HCT116 (cell line): ENCODE results near the gene ACLY. TPM values are rescaled to one million over a fixed set of nuclear protein-coding genes. Genes with fewer than 3 reads are reported as not detected.

Source experiments
- ATAC-seq: fragments of 200-7000 bp; cut with Tn5 transposase; 2 replicates; pipeline ENCODE4 v1.9.1; 2020; ENCODE audit warnings: mild to moderate bottlenecking, moderate library complexity
- BruUV-seq: library from RNA; stranded (reverse); fragments of 400-500 nt; replicated peaks from 2 replicates; lab custom pipeline; 2021; lab: Mats Ljungman, UMichigan
- CTCF ChIA-PET: fragments of 300-600 bp; sonication (Branson Sonifier 250); formaldehyde crosslinking; loops from one replicate; lab custom pipeline; 2021; ENCODE audit warnings: antibody characterized with exemption; lab: Charles Lee
- POLR2A ChIA-PET: fragments of 300-600, 350-600 bp; sonication (Branson Sonifier 250); formaldehyde crosslinking; loops from one replicate; lab custom pipeline; 2021; ENCODE audit warnings: antibody characterized with exemption; lab: Charles Lee
- RAD21 ChIA-PET, 2 experiments: fragments of 300-600 bp; sonication (Branson Sonifier 250); formaldehyde crosslinking; loops; one replicate each; lab custom pipeline; 2023; ENCODE audit warnings: low total read pairs in 2 of 2; ENCODE audit not compliant: uncharacterized antibody in 2 of 2, unreplicated experiment in 2 of 2, low non-redundant PET in 1 of 2; lab: Charles Lee
- DNase-seq: peaks from one replicate; pipeline ENCODE4 v3.0.0-alpha.2; 2010; ENCODE audit warnings: low read depth, low spot score
- H2AFZ ChIP-seq: fragments of 200-600 bp; shearing (Covaris generic), sonication (generic); 2 replicates; pipeline ENCODE4 v1.6.1; 2017; ENCODE audit warnings: low read depth, mixed run types, mixed read lengths, antibody characterized with exemption, low read length; ENCODE audit not compliant: poor library complexity, severe bottlenecking
- H3K27ac ChIP-seq: 2 replicates; pipeline ENCODE4 v1.5.1; 2012; ENCODE audit warnings: low read depth, low read length
- H3K27me3 ChIP-seq: fragments of 200-600 bp; sonication (generic); 2 replicates; pipeline ENCODE4 v1.6.1; 2016; ENCODE audit warnings: mixed run types, low read length, mixed read lengths; ENCODE audit not compliant: insufficient read depth
- H3K36me3 ChIP-seq, 2 experiments: fragments of 200-500 bp in 1 of 2; fragments of 200-600 bp in 1 of 2; sonication (Bioruptor generic) in 1 of 2; sonication (generic) in 1 of 2; 2 replicates each; pipeline versions ENCODE4 v1.5.1 to v1.6.1; 2014 to 2016; ENCODE audit warnings: low read length in 2 of 2, inconsistent platforms in 1 of 2, mixed read lengths in 1 of 2, mixed run types in 1 of 2; ENCODE audit not compliant: insufficient read depth in 2 of 2, control insufficient read depth in 1 of 2
- H3K4me1 ChIP-seq, 2 experiments: fragments of 200-600 bp in 1 of 2; sonication (generic) in 1 of 2; 2 replicates each; pipeline versions ENCODE4 v1.5.1 to v1.6.1; 2012 to 2017; ENCODE audit warnings: low read length in 2 of 2, inconsistent platforms in 1 of 2, mild to moderate bottlenecking in 1 of 2, mixed read lengths in 1 of 2, mixed run types in 1 of 2, moderate library complexity in 1 of 2; ENCODE audit not compliant: insufficient read depth in 2 of 2, control insufficient read depth in 1 of 2
- H3K4me2 ChIP-seq: fragments of 200-600 bp; sonication (generic); 2 replicates; pipeline ENCODE4 v1.6.1; 2017; ENCODE audit warnings: mixed run types, low read length, mixed read lengths
- H3K4me3 ChIP-seq, 2 experiments: fragments of 200-600 bp in 1 of 2; sonication (generic) in 1 of 2; replicated peaks in 1 of 2; 2 replicates each; pipeline ENCODE4 v1.5.1; 2011 to 2016; ENCODE audit warnings: low read length in 2 of 2, control low read depth in 1 of 2, low read depth in 1 of 2, mild to moderate bottlenecking in 1 of 2, mixed read lengths in 1 of 2, mixed run types in 1 of 2
- H3K79me2 ChIP-seq: fragments of 200-600 bp; sonication (generic); 2 replicates; pipeline ENCODE4 v1.6.1; 2017; ENCODE audit warnings: mild to moderate bottlenecking, mixed run types, low read length, moderate library complexity, mixed read lengths; ENCODE audit not compliant: insufficient read depth
- H3K9ac ChIP-seq: fragments of 200-600 bp; sonication (generic); 2 replicates; pipeline ENCODE4 v1.6.1; 2016; ENCODE audit warnings: low read length, mixed read lengths
- H3K9me2 ChIP-seq: fragments of 200-600 bp; sonication (generic), shearing (Covaris generic); 2 replicates; pipeline ENCODE4 v1.6.1; 2017; ENCODE audit warnings: mixed run types, mild to moderate bottlenecking, moderate library complexity; ENCODE audit not compliant: insufficient read depth
- H3K9me3 ChIP-seq, 2 experiments: fragments of 200-500 bp in 1 of 2; fragments of 200-600 bp in 1 of 2; sonication (Bioruptor generic) in 1 of 2; sonication (generic) in 1 of 2; 2 replicates each; pipeline ENCODE4 v1.6.1; 2014 to 2017; ENCODE audit warnings: low read length in 2 of 2, mixed read lengths in 2 of 2, inconsistent platforms in 1 of 2, low read depth in 1 of 2, mild to moderate bottlenecking in 1 of 2, mixed run types in 1 of 2, moderate library complexity in 1 of 2; ENCODE audit not compliant: control insufficient read depth in 1 of 2, insufficient read depth in 1 of 2
- H4K20me1 ChIP-seq: fragments of 200-600 bp; sonication (generic), shearing (Covaris generic); 2 replicates; pipeline ENCODE4 v1.6.1; 2017; ENCODE audit warnings: mixed run types, mild to moderate bottlenecking, moderate library complexity; ENCODE audit not compliant: insufficient read depth
- ATF3 ChIP-seq: IDR thresholded peaks from 2 replicates; pipeline ENCODE4 v1.6.1; 2012
- CEBPB ChIP-seq: IDR thresholded peaks from 2 replicates; pipeline ENCODE4 v1.6.1; 2012; ENCODE audit warnings: low read depth
- EGR1 ChIP-seq: IDR thresholded peaks from 2 replicates; pipeline ENCODE4 v1.6.1; 2012; ENCODE audit warnings: low read depth
- ELF1 ChIP-seq: IDR thresholded peaks from 2 replicates; pipeline ENCODE4 v1.6.1; 2012; ENCODE audit warnings: low read depth, borderline replicate concordance
- EZH2 ChIP-seq: fragments of 200-600 bp; sonication (generic); IDR thresholded peaks from 2 replicates; pipeline ENCODE4 v1.6.1; 2017; ENCODE audit warnings: antibody characterized with exemption, mixed run types
- EZH2phosphoT487 ChIP-seq: fragments of 200-600 bp; IDR thresholded peaks from 2 replicates; pipeline ENCODE4 v1.6.1; 2018; ENCODE audit warnings: antibody characterized with exemption, borderline replicate concordance
- FOSL1 ChIP-seq: IDR thresholded peaks from 2 replicates; pipeline ENCODE4 v1.6.1; 2012; ENCODE audit warnings: low read depth
- JUND ChIP-seq: IDR thresholded peaks from 2 replicates; pipeline ENCODE4 v1.6.1; 2012
- POLR2A ChIP-seq: IDR thresholded peaks from 2 replicates; pipeline ENCODE4 v1.7.0; 2011; ENCODE audit warnings: borderline replicate concordance; ENCODE audit not compliant: insufficient read depth, insufficient read length; ENCODE audit errors: extremely low read depth
- RAD21 ChIP-seq: IDR thresholded peaks from 2 replicates; pipeline ENCODE4 v1.6.1; 2012; ENCODE audit warnings: low read depth, mild to moderate bottlenecking
- SIN3A ChIP-seq: IDR thresholded peaks from 2 replicates; pipeline ENCODE4 v1.6.1; 2012; ENCODE audit warnings: low read depth
- SP1 ChIP-seq: IDR thresholded peaks from 2 replicates; pipeline ENCODE4 v1.6.1; 2012; ENCODE audit warnings: low read depth
- SRF ChIP-seq: IDR thresholded peaks from 2 replicates; pipeline ENCODE4 v1.6.1; 2012; ENCODE audit warnings: low read depth
- TCF7L2 ChIP-seq: IDR thresholded peaks from 2 replicates; pipeline ENCODE4 v1.7.0; 2011; ENCODE audit warnings: borderline replicate concordance, inconsistent platforms; ENCODE audit not compliant: insufficient read depth, insufficient read length; ENCODE audit errors: extremely low read depth
- YY1 ChIP-seq: IDR thresholded peaks from 2 replicates; pipeline ENCODE4 v1.6.1; 2011; ENCODE audit warnings: low read length, low read depth, moderate library complexity, mild to moderate bottlenecking; ENCODE audit not compliant: insufficient replicate concordance; ENCODE audit errors: extremely low read depth
- ZFX ChIP-seq: fragments of 450-650 bp; IDR thresholded peaks from 2 replicates; pipeline ENCODE4 v1.6.1; 2017
- ZNF274 ChIP-seq: fragments of 200-500 bp; sonication (Bioruptor generic); IDR thresholded peaks from 2 replicates; pipeline ENCODE4 v1.6.1; 2014; ENCODE audit warnings: mild to moderate bottlenecking, low read depth, low read length, inconsistent platforms
- intact Hi-C: fragments of 100-400 bp; cut with micrococcal nuclease; formaldehyde crosslinking; loops from 2 replicates; pipeline ENCODE4 v1.10.0; 2022
- total RNA-seq: library from RNA; stranded (reverse); gene quantifications from one replicate; pipeline ENCODE4 v1.2.1, GENCODE V29; 2021; ENCODE audit not compliant: unreplicated experiment
- TF ChIP-seq, protein P1 (sequence below): IDR thresholded peaks from 2 replicates; pipeline ENCODE4 v1.6.1; 2012
- TF ChIP-seq, protein P2 (sequence below): IDR thresholded peaks from 2 replicates; pipeline ENCODE4 v1.6.1; 2012; ENCODE audit warnings: low read depth
- TF ChIP-seq, protein P3 (sequence below), 3 experiments: fragments of 200-600 bp in 1 of 3; sonication (generic) in 1 of 3; IDR thresholded peaks in 2 of 3; conservative IDR thresholded peaks in 1 of 3; 2 replicates each; pipeline ENCODE4 v1.5.1; 2012 to 2017; ENCODE audit warnings: low read depth in 2 of 3, low read length in 2 of 3, antibody characterized with exemption in 1 of 3, borderline replicate concordance in 1 of 3, control low read depth in 1 of 3, mild to moderate bottlenecking in 1 of 3, mixed read lengths in 1 of 3, mixed run types in 1 of 3, moderate library complexity in 1 of 3; ENCODE audit not compliant: insufficient read depth in 1 of 3

The ACLY gene
- total RNA-seq, 1 experiment from 2014 or later, result 222 TPM

DNA sequence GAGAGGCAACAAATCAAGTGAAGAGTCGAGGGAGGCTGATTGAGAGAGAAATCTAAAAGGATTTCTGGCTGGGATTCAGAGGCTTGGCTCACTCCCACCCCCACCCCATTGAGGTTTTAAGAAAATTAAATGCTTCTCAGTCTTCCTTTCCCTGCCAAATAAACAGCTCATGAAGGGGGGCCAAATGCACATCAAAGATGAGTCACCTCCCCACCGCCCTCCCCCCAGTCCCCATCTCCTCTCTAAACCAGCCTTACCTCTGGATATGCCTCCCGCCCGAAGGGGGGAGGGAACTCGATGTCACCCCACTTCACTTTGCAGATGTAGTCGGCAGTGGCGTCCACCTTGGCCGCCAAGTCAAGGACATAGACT is 11.6 kb downstream of the ACLY start:
- H3K4me3 ChIP-seq, result no peak overlapping the region
- ATAC-seq, result no peak
- RAD21 ChIA-PET, result no interaction called here
- intact Hi-C loops, result no loop called here
- BruUV-seq, result no TSS peak
- peaks cover 23% of the 10 kb centered on the region; the same call in 1 of the 2 replicates for H3K79me2 ChIP-seq
- CTCF ChIA-PET, result no interaction called here
- no peak overlapping the region for H3K27ac ChIP-seq
- H4K20me1 ChIP-seq, result no peaks in the 10 kb centered on the region
- no peak overlapping the region for H2AFZ ChIP-seq
- peaks cover 0 to 17% of the 10 kb centered on the region in 2 experiments; a peak in 2 of 4 replicates for H3K4me1 ChIP-seq
- POLR2A ChIA-PET, result no interaction called here
- no peak for TF ChIP-seq POLR2A
- no peak for TF ChIP-seq RAD21
- TF ChIP-seq EZH2phosphoT487, result no peak
- TF ChIP-seq SP1, result no peak
- TF ChIP-seq, protein P1, sequence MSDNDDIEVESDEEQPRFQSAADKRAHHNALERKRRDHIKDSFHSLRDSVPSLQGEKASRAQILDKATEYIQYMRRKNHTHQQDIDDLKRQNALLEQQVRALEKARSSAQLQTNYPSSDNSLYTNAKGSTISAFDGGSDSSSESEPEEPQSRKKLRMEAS, result no peak
- TF ChIP-seq, protein P2, sequence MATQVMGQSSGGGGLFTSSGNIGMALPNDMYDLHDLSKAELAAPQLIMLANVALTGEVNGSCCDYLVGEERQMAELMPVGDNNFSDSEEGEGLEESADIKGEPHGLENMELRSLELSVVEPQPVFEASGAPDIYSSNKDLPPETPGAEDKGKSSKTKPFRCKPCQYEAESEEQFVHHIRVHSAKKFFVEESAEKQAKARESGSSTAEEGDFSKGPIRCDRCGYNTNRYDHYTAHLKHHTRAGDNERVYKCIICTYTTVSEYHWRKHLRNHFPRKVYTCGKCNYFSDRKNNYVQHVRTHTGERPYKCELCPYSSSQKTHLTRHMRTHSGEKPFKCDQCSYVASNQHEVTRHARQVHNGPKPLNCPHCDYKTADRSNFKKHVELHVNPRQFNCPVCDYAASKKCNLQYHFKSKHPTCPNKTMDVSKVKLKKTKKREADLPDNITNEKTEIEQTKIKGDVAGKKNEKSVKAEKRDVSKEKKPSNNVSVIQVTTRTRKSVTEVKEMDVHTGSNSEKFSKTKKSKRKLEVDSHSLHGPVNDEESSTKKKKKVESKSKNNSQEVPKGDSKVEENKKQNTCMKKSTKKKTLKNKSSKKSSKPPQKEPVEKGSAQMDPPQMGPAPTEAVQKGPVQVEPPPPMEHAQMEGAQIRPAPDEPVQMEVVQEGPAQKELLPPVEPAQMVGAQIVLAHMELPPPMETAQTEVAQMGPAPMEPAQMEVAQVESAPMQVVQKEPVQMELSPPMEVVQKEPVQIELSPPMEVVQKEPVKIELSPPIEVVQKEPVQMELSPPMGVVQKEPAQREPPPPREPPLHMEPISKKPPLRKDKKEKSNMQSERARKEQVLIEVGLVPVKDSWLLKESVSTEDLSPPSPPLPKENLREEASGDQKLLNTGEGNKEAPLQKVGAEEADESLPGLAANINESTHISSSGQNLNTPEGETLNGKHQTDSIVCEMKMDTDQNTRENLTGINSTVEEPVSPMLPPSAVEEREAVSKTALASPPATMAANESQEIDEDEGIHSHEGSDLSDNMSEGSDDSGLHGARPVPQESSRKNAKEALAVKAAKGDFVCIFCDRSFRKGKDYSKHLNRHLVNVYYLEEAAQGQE, result no peak
- TF ChIP-seq FOSL1, result no peak
- no peak for TF ChIP-seq ZFX
- TF ChIP-seq CEBPB, result no peak
- no peak for TF ChIP-seq YY1
- TF ChIP-seq TCF7L2, result no peak
- TF ChIP-seq SRF, result no peak
- no peak for TF ChIP-seq EGR1
- no peak for TF ChIP-seq JUND
- TF ChIP-seq SIN3A, result no peak
- TF ChIP-seq ELF1, result no peak
- TF ChIP-seq ZNF274, result no peak
- TF ChIP-seq EZH2, result no peak
- TF ChIP-seq ATF3, result no peak
- TF ChIP-seq, protein P3, sequence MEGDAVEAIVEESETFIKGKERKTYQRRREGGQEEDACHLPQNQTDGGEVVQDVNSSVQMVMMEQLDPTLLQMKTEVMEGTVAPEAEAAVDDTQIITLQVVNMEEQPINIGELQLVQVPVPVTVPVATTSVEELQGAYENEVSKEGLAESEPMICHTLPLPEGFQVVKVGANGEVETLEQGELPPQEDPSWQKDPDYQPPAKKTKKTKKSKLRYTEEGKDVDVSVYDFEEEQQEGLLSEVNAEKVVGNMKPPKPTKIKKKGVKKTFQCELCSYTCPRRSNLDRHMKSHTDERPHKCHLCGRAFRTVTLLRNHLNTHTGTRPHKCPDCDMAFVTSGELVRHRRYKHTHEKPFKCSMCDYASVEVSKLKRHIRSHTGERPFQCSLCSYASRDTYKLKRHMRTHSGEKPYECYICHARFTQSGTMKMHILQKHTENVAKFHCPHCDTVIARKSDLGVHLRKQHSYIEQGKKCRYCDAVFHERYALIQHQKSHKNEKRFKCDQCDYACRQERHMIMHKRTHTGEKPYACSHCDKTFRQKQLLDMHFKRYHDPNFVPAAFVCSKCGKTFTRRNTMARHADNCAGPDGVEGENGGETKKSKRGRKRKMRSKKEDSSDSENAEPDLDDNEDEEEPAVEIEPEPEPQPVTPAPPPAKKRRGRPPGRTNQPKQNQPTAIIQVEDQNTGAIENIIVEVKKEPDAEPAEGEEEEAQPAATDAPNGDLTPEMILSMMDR (IDR thresholded peaks at IDR 0.05 in 2 of 3, conservative IDR thresholded peaks at IDR 0.05 in 1 of 3; ENCODE audit: borderline replicate concordance in 1 of 3, insufficient read depth in 1 of 3, low read depth in 2 of 3, low read length in 2 of 3), result no peak
- H3K9ac ChIP-seq, result no peak overlapping the region
- H3K4me2 ChIP-seq, result no peak overlapping the region
- peaks cover 67 to 77% of the 10 kb centered on the region in 2 experiments for H3K36me3 ChIP-seq
- no peaks in the 10 kb centered on the region for H3K27me3 ChIP-seq
- no peak for DNase-seq
- H3K9me3 ChIP-seq, result no peaks in the 10 kb centered on the region
- H3K9me2 ChIP-seq, result no peaks in the 10 kb centered on the region
